ENCODE measurements around the gene FCRL1.

GRCh38 chr1:157774412-157774811 lies 45.5 kb downstream of the FCRL1 start:
- TF ChIP-seq CTCF (IDR thresholded peaks at IDR 0.05) (no peak), POLR2AphosphoS5 (IDR thresholded peaks at IDR 0.05; ENCODE audit: low read depth, low read length) (no peak)
